HG02610 (cell line): ENCODE results near the gene TRIM24.
"Not testable (repeated sequence)": the region's sequence is repeated elsewhere in the genome, so short reads cannot be mapped to it uniquely, and the experiment has no call there.

Source experiments
- ATAC-seq: cut with Tn5 transposase; IDR thresholded peaks from one replicate; pipeline ENCODE4 v1.9.1; 2021; ENCODE audit warnings: mild to moderate bottlenecking, moderate library complexity; ENCODE audit not compliant: unreplicated experiment

The TRIM24 gene

GRCh38 chr7:138460176-138460648 lies at the start of gene TRIM24:
Gene TRIM24, plus strand, starts transcription at chr7:138460259. Its CDS starts 290 bp downstream, at chr7:138460549.
- ATAC-seq = peak; percentile 78

GRCh38 chr7:138412077-138412476 lies 48.0 kb upstream of the TRIM24 start:
- not testable (repeated sequence) for ATAC-seq

GRCh38 chr7:138412921-138413320 lies 47.1 kb upstream of the TRIM24 start:
- not testable (repeated sequence) for ATAC-seq

DNA sequence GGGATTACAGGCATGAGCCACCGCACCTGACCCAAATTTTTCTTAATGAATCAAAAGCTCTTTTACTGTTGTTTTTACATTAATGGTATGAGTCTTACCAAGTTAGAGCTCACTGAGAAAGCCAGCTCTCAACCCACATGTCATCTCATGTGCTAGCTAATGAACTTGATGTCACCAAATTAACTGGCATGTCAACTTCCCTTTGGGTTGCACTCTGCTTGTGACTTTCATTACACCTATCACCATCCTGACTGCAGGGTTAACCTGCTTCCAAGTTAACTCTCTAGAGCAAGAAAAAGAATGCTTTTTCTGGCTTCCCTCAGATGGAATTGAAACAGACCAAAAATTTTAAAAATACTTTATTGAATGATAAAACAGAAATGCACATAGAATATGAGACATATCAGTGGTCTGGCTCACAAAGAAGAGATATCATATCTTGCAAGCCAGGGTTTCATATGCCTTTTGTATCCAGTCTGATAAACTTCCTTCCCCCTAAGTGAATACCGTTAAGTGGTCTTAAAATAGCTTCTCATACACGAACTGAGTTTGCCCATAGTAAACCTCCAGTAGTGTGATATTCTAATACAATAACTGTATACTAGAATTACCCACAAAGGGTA lies 42.9 kb upstream of the TRIM24 start:
- no peak for ATAC-seq

DNA sequence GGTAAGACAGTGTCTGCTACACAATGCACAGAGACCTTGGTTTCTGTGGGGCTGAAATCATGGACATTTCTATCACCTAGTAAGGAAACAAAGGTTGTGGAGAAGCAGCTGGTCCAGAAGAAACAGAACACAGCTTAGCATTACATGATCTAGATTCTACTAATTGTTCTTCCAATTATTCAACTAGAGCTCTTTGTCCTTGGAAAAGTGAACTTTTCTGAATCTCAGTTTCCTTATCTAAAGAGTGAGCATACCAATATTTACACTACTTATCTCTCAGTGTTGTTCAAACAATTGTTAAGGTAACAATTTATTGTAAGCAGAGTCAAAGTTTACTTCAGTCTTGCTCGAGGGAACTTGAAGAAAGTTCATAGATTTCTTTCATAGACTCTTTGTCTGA lies 42.3 kb upstream of the TRIM24 start:
- ATAC-seq = no peak

DNA sequence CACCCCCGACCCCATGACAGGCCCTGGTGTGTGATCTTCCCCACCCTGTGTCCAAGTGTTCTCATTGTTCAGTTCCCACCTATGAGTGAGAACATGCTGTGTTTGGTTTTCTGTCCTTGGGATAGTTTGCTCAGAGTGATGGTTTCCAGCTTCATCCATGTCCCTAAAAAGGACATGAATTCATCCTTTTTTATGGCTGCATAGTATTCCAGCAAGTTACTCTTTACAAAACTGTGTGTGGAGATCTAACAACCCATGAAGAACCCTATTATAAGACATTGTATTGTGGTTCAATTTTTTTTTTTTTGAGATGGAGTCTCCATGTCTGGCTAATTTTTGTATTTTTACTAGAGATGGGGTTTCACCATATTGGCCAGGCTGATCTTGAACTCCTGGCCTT lies 41.7 kb upstream of the TRIM24 start:
- ATAC-seq = not testable (repeated sequence)

- ATAC-seq = no peak
These were observed 35.0 kb upstream of the TRIM24 start for GRCh38 chr7:138425026-138425425.

GRCh38 chr7:138429577-138430250 lies 30.3 kb upstream of the TRIM24 start:
- no peak for ATAC-seq

DNA sequence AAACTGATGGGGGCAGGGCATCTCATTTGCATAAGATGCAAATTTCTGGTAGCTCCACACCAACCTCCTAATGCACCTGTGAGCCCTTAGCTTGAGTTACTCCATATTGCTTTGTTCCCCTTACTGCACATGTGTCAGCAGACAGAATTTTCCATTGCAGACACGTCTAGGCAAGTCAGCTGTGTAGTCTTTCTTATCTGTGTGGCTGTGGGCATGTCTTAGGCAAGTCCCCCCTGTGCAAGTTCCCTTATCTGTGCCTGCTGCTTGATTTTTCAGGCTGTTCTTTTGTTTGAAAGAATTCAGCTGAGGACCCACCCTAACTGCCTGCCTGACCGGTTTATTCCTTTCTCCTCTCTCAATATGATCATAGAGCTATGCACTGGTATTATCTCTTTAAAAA lies 28.5 kb upstream of the TRIM24 start:
- no peak for ATAC-seq

DNA sequence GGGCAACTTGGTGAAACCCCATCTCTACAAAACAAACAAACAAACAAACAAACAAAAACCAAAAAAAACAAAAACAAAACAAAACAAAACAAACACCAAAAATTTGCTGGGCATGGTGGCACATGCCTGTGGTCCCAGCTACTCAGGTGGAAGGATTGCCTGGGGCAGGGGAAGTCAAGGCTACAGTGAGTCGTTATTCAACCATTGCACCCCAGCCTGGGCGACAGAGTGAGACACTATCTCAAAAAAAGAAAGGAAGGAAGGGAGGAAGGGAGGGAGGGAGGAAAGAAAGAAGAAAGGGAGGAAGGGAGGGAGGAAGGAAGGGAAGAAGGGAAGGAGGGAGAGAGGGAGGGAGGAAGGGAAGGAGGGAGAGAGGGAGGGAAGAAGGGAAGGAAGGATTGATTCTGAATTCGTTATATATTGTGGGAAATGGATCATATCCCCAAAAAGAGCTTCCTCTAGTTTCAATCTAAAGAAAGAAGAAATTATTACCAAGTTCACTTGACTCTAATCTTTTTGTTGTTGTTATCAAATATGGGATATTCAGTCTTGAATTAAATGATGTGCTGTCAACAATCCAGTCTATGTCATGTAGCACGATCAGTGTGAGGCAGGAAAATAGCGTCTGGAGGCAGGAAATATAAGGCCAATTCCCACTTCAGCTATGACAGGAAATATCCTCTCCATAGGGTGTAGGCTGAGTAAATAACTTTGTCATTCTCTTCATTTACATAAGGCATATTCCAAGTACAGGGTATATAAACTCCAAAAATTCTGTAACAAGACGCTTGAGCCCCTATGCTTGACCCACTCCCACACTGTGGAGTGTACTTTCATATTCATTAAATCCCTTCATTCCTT lies 26.2 kb upstream of the TRIM24 start:
- no peak for ATAC-seq

GRCh38 chr7:138434597-138435019 lies 25.5 kb upstream of the TRIM24 start:
- ATAC-seq = no peak

- no peak for ATAC-seq
These were observed 24.7 kb upstream of the TRIM24 start for GRCh38 chr7:138435231-138435919.

GRCh38 chr7:138436388-138436787 lies 23.7 kb upstream of the TRIM24 start:
- ATAC-seq = no peak

DNA sequence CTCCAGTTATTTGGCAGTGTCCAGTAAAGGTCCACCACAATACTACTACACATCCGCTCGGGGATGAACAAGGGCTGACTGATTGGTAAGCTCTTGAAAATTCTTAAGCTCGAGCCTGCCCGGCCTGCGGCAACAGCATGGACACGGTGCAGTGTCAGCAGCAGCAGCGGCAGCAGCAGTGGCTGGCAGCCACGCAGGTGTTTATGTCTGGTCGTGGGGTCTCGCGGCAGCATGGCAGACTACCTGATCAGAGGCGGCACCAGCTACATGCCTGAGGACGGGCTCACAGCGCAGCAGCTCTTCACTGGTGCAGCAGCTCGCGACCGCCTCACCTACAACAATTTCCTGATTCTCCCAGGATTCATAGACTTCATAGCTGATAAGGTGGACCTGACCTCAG lies 19.6 kb upstream of the TRIM24 start:
- ATAC-seq = no peak

- no peak for ATAC-seq
These were observed 17.2 kb upstream of the TRIM24 start for GRCh38 chr7:138442822-138443221.

DNA sequence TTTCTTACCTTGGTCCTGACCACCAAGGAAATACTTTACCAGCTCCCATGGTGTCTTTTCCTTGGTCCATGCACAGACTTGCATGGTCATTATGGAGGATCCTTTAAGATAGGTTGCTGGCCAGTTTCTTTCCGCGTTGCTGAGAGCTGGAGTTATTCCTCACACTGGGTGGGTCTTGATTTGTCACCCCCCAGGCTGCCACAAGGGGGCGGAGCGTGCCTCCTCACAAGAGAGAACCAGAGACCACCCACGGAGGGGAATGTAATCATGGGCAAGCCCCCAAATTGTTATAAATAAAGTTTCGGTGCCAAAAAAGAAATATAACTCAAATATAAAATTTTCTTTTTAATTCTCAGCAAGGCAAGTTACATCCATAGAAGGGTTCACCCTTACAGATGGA lies 10.5 kb upstream of the TRIM24 start:
- no peak for ATAC-seq

- ATAC-seq = no peak
These were observed 4.5 kb upstream of the TRIM24 start for GRCh38 chr7:138455609-138456008.

GRCh38 chr7:138456220-138456619 lies 3.8 kb upstream of the TRIM24 start:
- no peak for ATAC-seq

- no peak for ATAC-seq
These were observed 1.3 kb upstream of the TRIM24 start for GRCh38 chr7:138458576-138459412.
